Measurements from ENCODE around the gene ZC3H11A.

DNA sequence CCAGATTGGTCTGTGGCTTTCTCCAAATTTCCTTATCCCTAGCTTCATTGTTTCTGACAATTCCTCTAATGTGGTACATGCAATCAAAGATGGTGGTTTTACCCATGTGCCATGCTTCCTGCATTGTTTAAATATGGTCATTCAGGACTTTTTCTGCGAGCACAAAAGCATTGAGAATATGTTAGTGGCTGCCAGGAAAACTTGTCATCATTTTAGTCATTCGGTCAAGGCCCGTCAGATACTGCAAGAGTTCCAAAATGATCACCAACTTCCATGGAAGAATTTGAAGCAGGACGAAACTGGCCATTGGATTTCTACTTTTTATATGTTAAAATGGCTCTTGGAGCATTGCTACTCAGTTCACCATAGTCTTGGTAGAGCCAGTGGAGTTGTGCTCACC is 3.7 kb downstream of the ZC3H11A start:
- TF ChIP-seq CTCF (IDR thresholded peaks at IDR 0.05): no peak
- no peak for TF ChIP-seq POLR2AphosphoS5 (IDR thresholded peaks at IDR 0.05)
- TF ChIP-seq POLR2A (IDR thresholded peaks at IDR 0.05): no peak
- TF ChIP-seq EP300 (IDR thresholded peaks at IDR 0.05): no peak
